Heart left ventricle (tissue), 16 donors: ENCODE results near the gene FMN2. TPM values are rescaled to one million over a fixed set of nuclear protein-coding genes. Genes with fewer than 3 reads are reported as not detected.
A peak's percentile ranks its signal among the peaks of the same experiment; 100 is the strongest.

ENCODE experiments used
- ATAC-seq, 4 donors: fragments of 200-7000 bp; cut with Tn5 transposase; one replicate each; pipeline ENCODE4 v1.9.1; 2020 to 2022; ENCODE audit warnings: moderate library complexity in 4 of 4, mild to moderate bottlenecking in 3 of 4, moderate number of reproducible peaks in 1 of 4
- DNase-seq, 5 donors: peaks; one replicate each; pipeline ENCODE4 v3.0.0-alpha.2; 2020
- H3K27ac ChIP-seq, 12 donors: fragments of 200-600 bp; sonication (generic) in 4 of 12; one replicate each; pipeline versions ENCODE4 v1.5.0 to v1.8.0; 2016 to 2022; ENCODE audit warnings: mild to moderate bottlenecking in 2 of 12
- H3K27me3 ChIP-seq, 9 donors: fragments of 200-600 bp; sonication (generic) in 2 of 9; one replicate each; pipeline versions ENCODE4 v1.5.1 to v1.8.0; 2016 to 2022; ENCODE audit warnings: mild to moderate bottlenecking in 3 of 9
- H3K36me3 ChIP-seq, 9 donors: fragments of 200-600 bp; sonication (generic) in 2 of 9; one replicate each; pipeline versions ENCODE4 v1.5.0 to v1.8.0; 2018 to 2022; ENCODE audit warnings: mild to moderate bottlenecking in 2 of 9
- H3K4me1 ChIP-seq, 12 donors: fragments of 200-600 bp; sonication (generic) in 4 of 12; one replicate each; pipeline versions ENCODE4 v1.5.0 to v1.8.0; 2016 to 2022; ENCODE audit warnings: mild to moderate bottlenecking in 3 of 12
- H3K4me3 ChIP-seq, 12 donors: fragments of 200-600 bp; sonication (generic) in 4 of 12; one replicate each; pipeline versions ENCODE4 v1.5.0 to v1.8.0; 2017 to 2022; ENCODE audit warnings: mild to moderate bottlenecking in 9 of 12, moderate library complexity in 4 of 12
- H3K9me3 ChIP-seq, 12 donors: fragments of 200-600 bp; sonication (generic) in 4 of 12; one replicate each; pipeline versions ENCODE4 v1.5.0 to v1.8.0; 2016 to 2022; ENCODE audit warnings: mild to moderate bottlenecking in 1 of 12
- CTCF ChIP-seq, 12 donors: fragments of 200-600 bp; sonication (generic) in 4 of 12; IDR thresholded peaks; one replicate each; pipeline versions ENCODE4 v1.5.0 to v1.8.0; 2018 to 2022; ENCODE audit warnings: antibody characterized with exemption in 12 of 12, mild to moderate bottlenecking in 5 of 12
- POLR2A ChIP-seq, 2 donors: fragments of 450-650 bp; IDR thresholded peaks; one replicate each; pipeline ENCODE4 v1.6.1; 2017; ENCODE audit warnings: antibody characterized with exemption in 2 of 2, mild to moderate bottlenecking in 2 of 2, moderate library complexity in 2 of 2
- WGBS, 4 donors: extraction: QIAGEN DNeasy Blood & Tissue Kit in 2 of 4; methylation state at CpG; one replicate each; pipeline versions ENCODE4 v1.1.5 to v1.1.7; 2013 to 2018; 5-methylcytosine and 5-hydroxymethylcytosine counted together
- intact Hi-C, 10 donors: fragments of 100-400 bp; cut with DNase I; formaldehyde crosslinking; loops; one replicate each; pipeline versions ENCODE4 v1.11.1 to v1.14.2; 2022
- polyA plus RNA-seq, 2 donors: library from polyadenylated mRNA; stranded (reverse); fragments of 200-250 nt; gene quantifications; one replicate each; pipeline ENCODE4 v1.2.3, GENCODE V29; 2013
- total RNA-seq, 9 donors: library from RNA; depleted of rRNA in 2 of 9; stranded (reverse); fragments of >200 nt in 2 of 9; fragmentation: NEBNext Ultra II Directional in 3 of 9; extraction: Animal tissue kit (Norgen Biotek cat#: 25700) in 3 of 9; gene quantifications; one replicate each; pipeline versions ENCODE4 v1.1.0 to v1.2.4, GENCODE V29; 2016 to 2023
- donor health status: ischemic (EF 13 %, LVEDD 7.1; RV severe dilation, severe dysfunction).
- donor health status: healthy with polysubstance abuse.
- donor health status: DM: no; HTN: yes; CAD: no.
- donor health status: DM: no; HTN: no; CAD: no.
- donor health status: ischemic (EF 25% LVEDD 6.9; RV normal size, moderate dysfunction).
- donor health status: ischemic (EF 25% LVEDD 5.7; RV mildly dilated, moderate dysfunction).
- donor health status: healthy.
- donor health status: DM: yes; HTN: yes; CAD: no.
- donor health status: ischemic (EF 35%, LVEDD 5.7; RV mildly dilated, moderate dysfunction).
- donor health status: nonischemic (EF 11% LVEDD 7.7; RV severe dilation, severe dysfunction).
- donor health status: DM: yes; HTN: yes; CAD: no.
- donor health status: PGD.
- donor health status: ischemic (EF 29% LVEDD 5.4; RV normal size, mild dysfunction).
- donor health status: nonischemic (EF 23%, LVEDD 6.1; RV moderate dilation, normal function).

The FMN2 gene
- total and polyA plus RNA-seq, 11 donors = 0.11 to 1.9 (median 0.31) TPM; not detected in 8

GRCh38 chr1:240139511-240139910 lies 47.8 kb downstream of the FMN2 start:
- H3K27ac ChIP-seq = no peak overlapping the region
- DNase-seq = no peak
- no peak for TF ChIP-seq POLR2A (IDR thresholded peaks at IDR 0.05)
- no peak for TF ChIP-seq CTCF (IDR thresholded peaks at IDR 0.05)
- peaks cover 0 to 8% (median 0%) of the 10 kb centered on the region in 9 donors for H3K27me3 ChIP-seq
- 41 to 51% (median 46%) methylated on average over 5 of the region's 5 CpGs for WGBS, 4 donors
- intact Hi-C loops = loop anchor here in 1 of 10 donors (5.0 kb wide), 1 partner anchor 102 kb away; no protein-coding TSS in a partner anchor
- H3K36me3 ChIP-seq = no peaks in the 10 kb centered on the region
- H3K9me3 ChIP-seq = no peaks in the 10 kb centered on the region
- H3K4me1 ChIP-seq = no peaks in the 10 kb centered on the region
- no peak overlapping the region for H3K4me3 ChIP-seq
- ATAC-seq = no peak

- WGBS, 4 donors = 91 to 94% (median 93%) methylated on average over 14 of the region's 14 CpGs
- no peaks in the 10 kb centered on the region for H3K27me3 ChIP-seq
- TF ChIP-seq CTCF (IDR thresholded peaks at IDR 0.05) = no peak
- TF ChIP-seq POLR2A (IDR thresholded peaks at IDR 0.05) = no peak
- ATAC-seq = no peak
- no peaks in the 10 kb centered on the region for H3K9me3 ChIP-seq
- H3K4me3 ChIP-seq = no peak overlapping the region
- no peaks in the 10 kb centered on the region for H3K36me3 ChIP-seq
- intact Hi-C loops = loop anchor here in 3 of 10 donors (5.0 to 10.0 kb wide), 2 partner anchors 110 to 118 kb away; no protein-coding TSS in a partner anchor
- no peak for DNase-seq
- H3K27ac ChIP-seq = no peak overlapping the region
- H3K4me1 ChIP-seq = no peaks in the 10 kb centered on the region
These were observed 53.4 kb downstream of the FMN2 start for GRCh38 chr1:240145120-240145519.

GRCh38 chr1:240148333-240148732 lies 56.6 kb downstream of the FMN2 start:
- H3K36me3 ChIP-seq = no peaks in the 10 kb centered on the region
- H3K4me1 ChIP-seq = no peaks in the 10 kb centered on the region
- no peak overlapping the region for H3K4me3 ChIP-seq
- no peak overlapping the region for H3K27ac ChIP-seq
- ATAC-seq = no peak
- H3K9me3 ChIP-seq = no peaks in the 10 kb centered on the region
- intact Hi-C loops = loop anchor here in 3 of 10 donors (5.0 to 10.0 kb wide), 2 partner anchors 114 to 121 kb away; no protein-coding TSS in a partner anchor
- 93 to 96% (median 95%) methylated on average over 2 of the region's 2 CpGs for WGBS, 4 donors
- TF ChIP-seq CTCF (IDR thresholded peaks at IDR 0.05) (no peak), POLR2A (IDR thresholded peaks at IDR 0.05) (no peak)
- H3K27me3 ChIP-seq = no peaks in the 10 kb centered on the region
- no peak for DNase-seq

- DNase-seq (no peak), ATAC-seq (no peak)
These were observed 57.9 kb downstream of the FMN2 start for GRCh38 chr1:240149484-240150094.

More at GRCh38 chr1:240149484-240150094, 57.9 kb downstream of the FMN2 start:
- Histone ChIP-seq H3K9me3 (no peaks in the 10 kb centered on the region), H3K27ac (no peak overlapping the region), H3K4me3 (no peak overlapping the region), H3K36me3 (no peaks in the 10 kb centered on the region), H3K4me1 (no peaks in the 10 kb centered on the region), H3K27me3 (no peaks in the 10 kb centered on the region)
- TF ChIP-seq CTCF (IDR thresholded peaks at IDR 0.05) (peak in 11 of 12 donors; percentile 49 to 76 (median 63)), POLR2A (IDR thresholded peaks at IDR 0.05) (no peak)
- intact Hi-C loops = loop anchor here (1.0 to 10.0 kb wide), 3 partner anchors 115 to 122 kb away; no protein-coding TSS in a partner anchor
- 35 to 57% (median 38%) methylated on average over 3 of the region's 3 CpGs for WGBS, 4 donors
